Caco-2 (cell line): ENCODE results near the gene EIF2S2. TPM values are rescaled to one million over a fixed set of nuclear protein-coding genes. Genes with fewer than 3 reads are reported as not detected.

ENCODE experiments used
- BruUV-seq: library from RNA; stranded (reverse); fragments of 400-500 nt; replicated peaks from 2 replicates; lab custom pipeline; 2021; lab: Mats Ljungman, UMichigan
- CTCF ChIA-PET: fragments of 300-600 bp; sonication (Branson Sonifier 250); formaldehyde crosslinking; loops from one replicate; lab custom pipeline; 2022; ENCODE audit warnings: antibody characterized with exemption; lab: Charles Lee
- POLR2A ChIA-PET: fragments of 300-600 bp; sonication (Branson Sonifier 250); formaldehyde crosslinking; loops from one replicate; lab custom pipeline; 2022; ENCODE audit warnings: antibody characterized with exemption; lab: Charles Lee
- DNase-seq, 2 experiments: peaks; one replicate each; pipeline versions ENCODE4 v3.0.0 to v3.0.0-alpha.2; 2020 to 2022
- H3K27me3 ChIP-seq: replicated peaks from 2 replicates; pipeline ENCODE4 v1.6.0; 2011; ENCODE audit warnings: low read length; ENCODE audit not compliant: control insufficient read depth, insufficient read depth
- H3K36me3 ChIP-seq: 2 replicates; pipeline ENCODE4 v1.5.1; 2011; ENCODE audit warnings: low read length; ENCODE audit not compliant: control insufficient read depth, insufficient read depth
- H3K4me1 ChIP-seq: fragments of 250-450 bp; sonication (Bioruptor Pico); 2 replicates; pipeline ENCODE4 v1.5.1; 2020; ENCODE audit warnings: mild to moderate bottlenecking
- H3K4me3 ChIP-seq: 2 replicates; pipeline ENCODE4 v1.5.1; 2011; ENCODE audit warnings: low read depth, mild to moderate bottlenecking, control low read depth, low read length
- H3K9me3 ChIP-seq: fragments of 250-450 bp; sonication (Bioruptor Pico); 2 replicates; pipeline ENCODE4 v1.5.1; 2020; ENCODE audit warnings: mild to moderate bottlenecking, moderate library complexity
- H3K27ac Mint-ChIP-seq: one replicate; pipeline ENCODE4 v1.8.0; 2022; ENCODE audit warnings: mixed read lengths; ENCODE audit not compliant: unreplicated experiment
- H3K27me3 Mint-ChIP-seq: one replicate; pipeline ENCODE4 v1.8.0; 2022; ENCODE audit warnings: mixed read lengths; ENCODE audit not compliant: insufficient read depth, unreplicated experiment
- H3K36me3 Mint-ChIP-seq: one replicate; pipeline ENCODE4 v1.8.0; 2022; ENCODE audit warnings: mild to moderate bottlenecking, mixed read lengths; ENCODE audit not compliant: insufficient read depth, unreplicated experiment
- H3K4me1 Mint-ChIP-seq: one replicate; pipeline ENCODE4 v1.8.0; 2022; ENCODE audit warnings: low read depth, mixed read lengths; ENCODE audit not compliant: unreplicated experiment
- H3K4me3 Mint-ChIP-seq: one replicate; pipeline ENCODE4 v1.8.0; 2022; ENCODE audit warnings: mild to moderate bottlenecking, moderate library complexity, mixed read lengths; ENCODE audit not compliant: unreplicated experiment
- H3K9me3 Mint-ChIP-seq: one replicate; pipeline ENCODE4 v1.8.0; 2022; ENCODE audit warnings: mixed read lengths; ENCODE audit not compliant: unreplicated experiment
- intact Hi-C: fragments of 100-400 bp; cut with micrococcal nuclease; formaldehyde crosslinking; loops from one replicate; pipeline ENCODE4 v1.10.0; 2022; ENCODE audit not compliant: unreplicated experiment
- total RNA-seq: library from RNA; stranded (reverse); gene quantifications from 2 replicates; pipeline ENCODE4 v1.2.3, GENCODE V29; 2022
- TF ChIP-seq, protein P1 (sequence below), 2 experiments: fragments of 200-600 bp in 1 of 2; IDR thresholded peaks; 1 replicate in 1 of 2; 2 replicates in 1 of 2; pipeline versions ENCODE4 v1.5.1 to v1.8.0; 2011 to 2022; ENCODE audit warnings: antibody characterized with exemption in 1 of 2, control low read depth in 1 of 2, inconsistent platforms in 1 of 2, low read depth in 1 of 2, low read length in 1 of 2, mild to moderate bottlenecking in 1 of 2, moderate library complexity in 1 of 2; ENCODE audit not compliant: insufficient read depth in 1 of 2, severe bottlenecking in 1 of 2, unreplicated experiment in 1 of 2

Gene EIF2S2
- total RNA-seq, 1 experiment from 2014 or later, result 299 TPM

DNA sequence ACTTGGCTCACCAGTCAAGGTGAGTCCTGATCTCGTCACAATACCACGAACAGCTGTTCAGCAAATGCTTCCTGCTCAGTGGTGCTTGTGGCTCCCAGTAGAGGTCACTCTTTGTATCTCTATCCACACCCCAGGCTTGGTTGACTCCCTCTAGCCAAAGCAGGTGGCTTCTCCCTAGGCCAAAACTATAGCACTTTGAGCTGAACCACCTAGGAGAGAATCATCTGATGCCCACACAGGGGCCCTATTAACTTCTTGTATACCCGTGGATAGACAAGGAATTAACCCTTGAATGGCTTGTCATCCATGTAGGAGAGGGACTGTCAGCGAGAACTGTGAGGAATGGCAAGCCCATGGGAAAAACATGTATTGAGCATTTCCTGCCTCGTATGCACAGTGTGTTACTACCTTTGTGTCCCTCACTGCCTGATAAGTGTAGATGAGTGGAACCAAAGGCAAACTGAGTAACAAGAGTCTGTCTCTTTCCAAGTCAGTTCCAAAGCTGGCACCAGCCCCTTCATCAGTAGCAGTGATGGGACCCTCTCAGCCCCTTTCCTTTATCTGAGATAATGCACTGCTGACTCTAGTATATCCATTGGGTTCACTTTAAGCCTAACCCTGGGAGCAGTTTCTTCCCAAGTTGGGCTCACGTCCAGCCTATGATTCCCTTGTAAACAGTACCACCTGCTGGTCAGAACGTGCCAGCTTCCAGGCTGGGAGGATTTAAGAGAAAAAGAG, 42.5 kb downstream of the EIF2S2 start:
- Histone ChIP-seq H3K4me3 (no peak overlapping the region), H3K36me3 (peaks cover 1% of the 10 kb centered on the region; the same call in 1 of the 2 replicates), H3K4me1 (no peaks in the 10 kb centered on the region), H3K27me3 (no peaks in the 10 kb centered on the region), H3K9me3 (no peaks in the 10 kb centered on the region)
- intact Hi-C loops, result loop anchor here (1.0 to 2.0 kb wide), 10 partner anchors 23 to 403 kb away; partner anchors contain the start of genes ACTL10 and RALY
- CTCF ChIA-PET, result interaction anchor here (0.6 to 2.7 kb wide), 26 partner anchors 8 to 668 kb away, joined by 3 to 14 read pairs (median 4); partner anchors contain the start of gene CDK5RAP1
- Mint-ChIP-seq H3K4me3 (no peak overlapping the region), H3K27ac (no peak overlapping the region), H3K9me3 (no peaks in the 10 kb centered on the region), H3K36me3 (peaks cover 40% of the 10 kb centered on the region), H3K4me1 (no peaks in the 10 kb centered on the region), H3K27me3 (no peaks in the 10 kb centered on the region)
- TF ChIP-seq, protein P1, sequence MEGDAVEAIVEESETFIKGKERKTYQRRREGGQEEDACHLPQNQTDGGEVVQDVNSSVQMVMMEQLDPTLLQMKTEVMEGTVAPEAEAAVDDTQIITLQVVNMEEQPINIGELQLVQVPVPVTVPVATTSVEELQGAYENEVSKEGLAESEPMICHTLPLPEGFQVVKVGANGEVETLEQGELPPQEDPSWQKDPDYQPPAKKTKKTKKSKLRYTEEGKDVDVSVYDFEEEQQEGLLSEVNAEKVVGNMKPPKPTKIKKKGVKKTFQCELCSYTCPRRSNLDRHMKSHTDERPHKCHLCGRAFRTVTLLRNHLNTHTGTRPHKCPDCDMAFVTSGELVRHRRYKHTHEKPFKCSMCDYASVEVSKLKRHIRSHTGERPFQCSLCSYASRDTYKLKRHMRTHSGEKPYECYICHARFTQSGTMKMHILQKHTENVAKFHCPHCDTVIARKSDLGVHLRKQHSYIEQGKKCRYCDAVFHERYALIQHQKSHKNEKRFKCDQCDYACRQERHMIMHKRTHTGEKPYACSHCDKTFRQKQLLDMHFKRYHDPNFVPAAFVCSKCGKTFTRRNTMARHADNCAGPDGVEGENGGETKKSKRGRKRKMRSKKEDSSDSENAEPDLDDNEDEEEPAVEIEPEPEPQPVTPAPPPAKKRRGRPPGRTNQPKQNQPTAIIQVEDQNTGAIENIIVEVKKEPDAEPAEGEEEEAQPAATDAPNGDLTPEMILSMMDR (IDR thresholded peaks at IDR 0.05; ENCODE audit: insufficient read depth in 1 of 2, low read depth in 1 of 2, low read length in 1 of 2, severe bottlenecking in 1 of 2, unreplicated experiment in 1 of 2), result peak; percentile 97 to 99
- BruUV-seq, result no TSS peak
- peak; percentile 86 to 91 for DNase-seq
- POLR2A ChIA-PET, result interaction anchor here (0.6 to 1.1 kb wide), 3 partner anchors 43 to 258 kb away, joined by 3 to 5 read pairs (median 4); partner anchors contain the start of genes CHMP4B, EIF2S2 and RALY

DNA sequence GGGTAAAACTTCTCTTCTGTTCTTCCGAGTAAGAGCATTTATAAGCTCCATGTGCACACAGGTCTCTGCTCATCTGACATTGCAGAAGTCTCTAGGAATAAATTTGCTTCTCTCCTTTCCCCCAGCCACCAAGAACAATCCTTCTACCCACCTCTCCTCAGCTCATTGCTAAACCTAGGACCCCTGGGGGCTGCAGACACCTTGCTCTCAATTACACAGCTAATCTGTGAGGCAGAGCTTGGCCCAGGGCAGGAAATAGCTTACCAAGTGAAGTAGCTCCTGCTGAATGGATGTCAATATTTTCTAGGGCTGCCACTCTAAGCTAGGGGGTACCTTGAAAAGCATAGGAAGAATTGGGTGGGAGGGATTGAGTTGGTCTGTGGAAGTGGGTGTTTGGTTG, 44.0 kb downstream of the EIF2S2 start:
- Mint-ChIP-seq H3K36me3 (peaks cover 33% of the 10 kb centered on the region), H3K9me3 (no peaks in the 10 kb centered on the region), H3K4me1 (no peaks in the 10 kb centered on the region), H3K27me3 (no peaks in the 10 kb centered on the region), H3K27ac (no peak overlapping the region), H3K4me3 (no peak overlapping the region)
- TF ChIP-seq, protein P1 (IDR thresholded peaks at IDR 0.05; ENCODE audit: insufficient read depth in 1 of 2, low read depth in 1 of 2, low read length in 1 of 2, severe bottlenecking in 1 of 2, unreplicated experiment in 1 of 2), result no peak
- no TSS peak for BruUV-seq
- no peak for DNase-seq
- ChIA-PET POLR2A (interaction anchor here (0.9 kb wide), 1 partner anchor 44 kb away, joined by 4 read pairs; the partner anchor contains the start of gene EIF2S2), CTCF (interaction anchor here (1.0 to 2.7 kb wide), 11 partner anchors 9 to 276 kb away, joined by 3 to 14 read pairs (median 7); partner anchors contain the start of gene EIF2S2)
- Histone ChIP-seq H3K4me3 (no peak overlapping the region), H3K27me3 (no peaks in the 10 kb centered on the region), H3K36me3 (peaks cover 2% of the 10 kb centered on the region; the same call in 1 of the 2 replicates), H3K4me1 (no peaks in the 10 kb centered on the region), H3K9me3 (no peaks in the 10 kb centered on the region)
- intact Hi-C loops, result loop anchor here (2.0 kb wide), 2 partner anchors 45 to 271 kb away; no protein-coding TSS in a partner anchor

DNA sequence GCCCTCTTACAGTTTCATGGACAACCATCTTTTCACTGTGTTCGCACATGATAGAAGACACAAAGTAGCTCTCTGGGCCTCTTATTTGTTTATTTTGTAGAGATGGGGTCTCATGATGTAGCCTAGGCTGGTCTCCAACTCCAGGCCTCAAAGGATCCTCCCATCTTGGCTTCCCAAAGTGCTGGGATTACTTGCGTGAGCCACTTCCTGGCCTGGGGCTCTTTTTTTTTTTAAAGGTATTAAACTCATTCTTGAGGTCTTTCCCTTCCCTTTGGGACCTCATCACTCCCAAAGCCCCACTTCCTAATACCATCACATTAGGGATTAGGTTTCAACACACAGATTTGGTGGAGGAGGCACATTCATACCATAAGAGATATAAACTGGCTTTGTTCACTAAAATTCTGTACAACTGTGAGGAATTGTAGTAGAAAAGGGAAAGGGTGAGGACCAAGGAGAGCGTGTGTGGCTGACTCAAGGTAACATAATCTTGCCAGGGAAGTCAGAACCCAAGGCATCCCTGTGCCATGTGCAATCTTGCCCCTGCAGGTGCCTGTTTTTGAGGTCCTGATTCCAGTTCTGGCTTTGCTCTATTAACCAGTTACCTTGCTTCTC, 45.5 kb downstream of the EIF2S2 start:
- H3K27me3 ChIP-seq, result no peaks in the 10 kb centered on the region
- H3K36me3 Mint-ChIP-seq, result peaks cover 24% of the 10 kb centered on the region
- CTCF ChIA-PET, result no interaction called here
- no peaks in the 10 kb centered on the region for H3K4me1 ChIP-seq
- H3K4me1 Mint-ChIP-seq, result no peaks in the 10 kb centered on the region
- no TSS peak for BruUV-seq
- TF ChIP-seq, protein P1 (IDR thresholded peaks at IDR 0.05; ENCODE audit: insufficient read depth in 1 of 2, low read depth in 1 of 2, low read length in 1 of 2, severe bottlenecking in 1 of 2, unreplicated experiment in 1 of 2), result no peak
- no peak overlapping the region for H3K27ac Mint-ChIP-seq
- no peak for DNase-seq
- H3K9me3 ChIP-seq, result no peaks in the 10 kb centered on the region
- H3K4me3 Mint-ChIP-seq, result no peak overlapping the region
- H3K36me3 ChIP-seq, result peaks cover 2% of the 10 kb centered on the region; the same call in 1 of the 2 replicates
- H3K27me3 Mint-ChIP-seq, result no peaks in the 10 kb centered on the region
- no peak overlapping the region for H3K4me3 ChIP-seq
- no peaks in the 10 kb centered on the region for H3K9me3 Mint-ChIP-seq
- POLR2A ChIA-PET, result no interaction called here
- intact Hi-C loops, result no loop called here
